ENCODE data around the gene PIBF1. TPM values are rescaled to one million over a fixed set of nuclear protein-coding genes. Genes with fewer than 3 reads are reported as not detected.

Gene PIBF1
- total RNA-seq, 1 donor from 2014 or later, result 16.9 TPM

DNA sequence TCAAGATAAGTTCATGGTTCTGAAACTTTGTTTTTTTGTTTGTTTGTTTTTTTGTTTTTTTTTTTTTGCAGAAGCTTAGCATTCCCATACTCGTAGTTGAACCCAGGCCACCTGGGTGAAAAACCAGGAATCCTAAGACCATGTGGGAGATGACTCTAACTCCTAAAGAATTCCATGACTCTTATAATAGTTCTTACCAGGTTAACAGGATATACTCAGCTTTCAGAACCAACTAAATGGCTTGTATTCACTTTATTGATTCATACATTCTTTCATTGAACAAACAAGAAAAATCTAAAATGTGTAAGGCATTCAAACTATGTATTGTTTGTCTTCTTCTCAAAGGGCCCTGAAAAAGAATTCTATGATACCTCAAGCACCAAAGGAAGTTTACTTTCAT is 236.4 kb downstream of the PIBF1 start:
- Histone ChIP-seq H3K4me1 (no peaks in the 10 kb centered on the region), H3K27me3 (no peaks in the 10 kb centered on the region), H3K27ac (no peak overlapping the region), H3K4me3 (no peak overlapping the region), H3K9me3 (no peaks in the 10 kb centered on the region), H3K36me3 (no peaks in the 10 kb centered on the region)
- no peak for DNase-seq (ENCODE audit: extremely low spot score in 2 of 2)
- TF ChIP-seq, protein P1, sequence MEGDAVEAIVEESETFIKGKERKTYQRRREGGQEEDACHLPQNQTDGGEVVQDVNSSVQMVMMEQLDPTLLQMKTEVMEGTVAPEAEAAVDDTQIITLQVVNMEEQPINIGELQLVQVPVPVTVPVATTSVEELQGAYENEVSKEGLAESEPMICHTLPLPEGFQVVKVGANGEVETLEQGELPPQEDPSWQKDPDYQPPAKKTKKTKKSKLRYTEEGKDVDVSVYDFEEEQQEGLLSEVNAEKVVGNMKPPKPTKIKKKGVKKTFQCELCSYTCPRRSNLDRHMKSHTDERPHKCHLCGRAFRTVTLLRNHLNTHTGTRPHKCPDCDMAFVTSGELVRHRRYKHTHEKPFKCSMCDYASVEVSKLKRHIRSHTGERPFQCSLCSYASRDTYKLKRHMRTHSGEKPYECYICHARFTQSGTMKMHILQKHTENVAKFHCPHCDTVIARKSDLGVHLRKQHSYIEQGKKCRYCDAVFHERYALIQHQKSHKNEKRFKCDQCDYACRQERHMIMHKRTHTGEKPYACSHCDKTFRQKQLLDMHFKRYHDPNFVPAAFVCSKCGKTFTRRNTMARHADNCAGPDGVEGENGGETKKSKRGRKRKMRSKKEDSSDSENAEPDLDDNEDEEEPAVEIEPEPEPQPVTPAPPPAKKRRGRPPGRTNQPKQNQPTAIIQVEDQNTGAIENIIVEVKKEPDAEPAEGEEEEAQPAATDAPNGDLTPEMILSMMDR (IDR thresholded peaks at IDR 0.05), result no peak
- TF ChIP-seq POLR2AphosphoS5 (IDR thresholded peaks at IDR 0.05; ENCODE audit: insufficient read depth in 1 of 2, low read depth in 1 of 2) (no peak), POLR2A (IDR thresholded peaks at IDR 0.05) (no peak)
- intact Hi-C loops (cut with DNase I), result no loop called here

DNA sequence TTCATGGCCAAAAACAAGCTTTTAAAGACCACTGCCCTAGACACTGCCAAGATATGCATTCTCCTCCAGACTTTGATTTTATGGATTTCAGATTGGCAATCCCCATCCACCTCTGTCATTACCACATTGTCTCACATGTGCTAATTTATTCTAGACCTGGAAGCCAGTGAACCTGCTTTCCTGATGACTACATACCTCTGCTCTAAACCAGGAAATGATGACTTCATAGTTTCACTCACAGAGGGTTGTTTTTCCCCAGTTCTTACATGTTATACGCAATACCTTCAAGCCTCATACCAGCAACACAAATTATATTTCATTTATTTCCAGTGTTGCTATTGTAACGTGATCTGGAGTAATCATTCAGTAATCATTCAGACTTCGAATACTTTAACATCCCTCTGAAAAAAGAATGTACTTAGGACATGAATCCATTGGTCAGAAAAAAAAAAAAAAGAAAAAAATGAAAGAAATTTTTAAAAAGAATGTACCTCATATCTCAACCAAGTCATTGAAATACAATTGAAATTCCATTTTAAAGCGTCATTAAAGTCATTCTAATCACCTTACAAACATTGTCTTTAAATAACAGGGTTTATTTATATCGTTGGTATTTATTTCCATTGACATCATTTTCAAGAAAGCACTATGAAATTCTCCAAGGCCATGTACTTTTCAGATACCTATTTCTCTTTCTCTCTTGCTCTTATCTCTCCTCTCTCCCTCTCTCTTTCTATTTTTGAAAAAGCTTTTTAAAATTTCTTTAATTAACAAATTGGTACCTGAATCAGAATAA is 243.5 kb downstream of the PIBF1 start:
- Histone ChIP-seq H3K27me3 (no peaks in the 10 kb centered on the region), H3K27ac (no peak overlapping the region), H3K4me1 (no peaks in the 10 kb centered on the region), H3K9me3 (no peaks in the 10 kb centered on the region), H3K36me3 (no peaks in the 10 kb centered on the region), H3K4me3 (no peak overlapping the region)
- no peak for DNase-seq (ENCODE audit: extremely low spot score in 2 of 2)
- intact Hi-C loops (cut with DNase I), result no loop called here
- TF ChIP-seq POLR2A (IDR thresholded peaks at IDR 0.05) (no peak), POLR2AphosphoS5 (IDR thresholded peaks at IDR 0.05; ENCODE audit: insufficient read depth in 1 of 2, low read depth in 1 of 2) (no peak)
- TF ChIP-seq, protein P1 (IDR thresholded peaks at IDR 0.05), result no peak

- TF ChIP-seq, protein P1 (IDR thresholded peaks at IDR 0.05), result no peak
- no peak for TF ChIP-seq POLR2AphosphoS5 (IDR thresholded peaks at IDR 0.05; ENCODE audit: insufficient read depth in 1 of 2, low read depth in 1 of 2)
- no peak for TF ChIP-seq POLR2A (IDR thresholded peaks at IDR 0.05)
- intact Hi-C loops (cut with DNase I), result no loop called here
Measured at GRCh38 chr13:73034901-73035300, 253.0 kb downstream of the PIBF1 start.

GRCh38 chr13:73035660-73036059 is 253.7 kb downstream of the PIBF1 start:
- no peaks in the 10 kb centered on the region for H3K9me3 ChIP-seq
- intact Hi-C loops (cut with DNase I), result no loop called here
- H3K4me3 ChIP-seq, result no peak overlapping the region
- DNase-seq (ENCODE audit: extremely low spot score in 2 of 2), result no peak
- no peak for TF ChIP-seq POLR2A (IDR thresholded peaks at IDR 0.05)
- TF ChIP-seq, protein P1 (IDR thresholded peaks at IDR 0.05), result no peak
- no peak for TF ChIP-seq POLR2AphosphoS5 (IDR thresholded peaks at IDR 0.05; ENCODE audit: insufficient read depth in 1 of 2, low read depth in 1 of 2)
- H3K27ac ChIP-seq, result no peak overlapping the region
- H3K4me1 ChIP-seq, result no peaks in the 10 kb centered on the region
- H3K36me3 ChIP-seq, result no peaks in the 10 kb centered on the region
- H3K27me3 ChIP-seq, result no peaks in the 10 kb centered on the region

More at GRCh38 chr13:73034901-73035300, 253.0 kb downstream of the PIBF1 start:
- H3K27ac ChIP-seq, result no peak overlapping the region
- no peaks in the 10 kb centered on the region for H3K27me3 ChIP-seq
- no peaks in the 10 kb centered on the region for H3K36me3 ChIP-seq
- no peaks in the 10 kb centered on the region for H3K4me1 ChIP-seq
- H3K4me3 ChIP-seq, result no peak overlapping the region
- no peaks in the 10 kb centered on the region for H3K9me3 ChIP-seq
- no peak for DNase-seq (ENCODE audit: extremely low spot score in 2 of 2)

DNA sequence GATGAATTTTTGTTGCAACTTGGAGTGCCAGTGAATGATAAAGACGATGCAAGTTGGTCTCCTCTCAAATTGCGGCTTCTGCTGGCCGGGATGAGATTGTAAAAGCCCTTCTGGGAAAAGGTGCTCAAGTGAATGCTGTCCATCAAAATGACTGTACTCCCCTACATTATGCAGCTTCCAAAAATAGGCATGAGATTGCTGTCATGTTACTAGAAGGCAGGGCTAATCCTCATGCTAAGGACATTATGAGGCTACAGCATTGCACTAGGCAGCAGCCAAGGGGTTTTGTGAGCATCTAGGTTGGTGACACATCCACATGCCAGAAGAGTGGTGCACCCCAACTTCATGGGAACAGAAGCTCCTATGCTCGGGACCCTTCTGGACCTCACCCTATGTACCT is 254.6 kb downstream of the PIBF1 start:
- no peak for DNase-seq (ENCODE audit: extremely low spot score in 2 of 2)
- H3K4me1 ChIP-seq, result no peaks in the 10 kb centered on the region
- H3K4me3 ChIP-seq, result no peak overlapping the region
- H3K27ac ChIP-seq, result no peak overlapping the region
- no peaks in the 10 kb centered on the region for H3K36me3 ChIP-seq
- TF ChIP-seq POLR2AphosphoS5 (IDR thresholded peaks at IDR 0.05; ENCODE audit: insufficient read depth in 1 of 2, low read depth in 1 of 2) (no peak), POLR2A (IDR thresholded peaks at IDR 0.05) (no peak)
- TF ChIP-seq, protein P1 (IDR thresholded peaks at IDR 0.05), result no peak
- no peaks in the 10 kb centered on the region for H3K27me3 ChIP-seq
- H3K9me3 ChIP-seq, result no peaks in the 10 kb centered on the region
- intact Hi-C loops (cut with DNase I), result no loop called here

Measured in vagina (tissue), 2 donors.